HG02571 (cell line): ENCODE results near the gene EOMES.
"Not testable (repeated sequence)": the region's sequence is repeated elsewhere in the genome, so short reads cannot be mapped to it uniquely, and the experiment has no call there.

ENCODE experiments used
- ATAC-seq: cut with Tn5 transposase; IDR thresholded peaks from one replicate; pipeline ENCODE4 v1.9.1; 2021; ENCODE audit warnings: mild to moderate bottlenecking, moderate library complexity; ENCODE audit not compliant: unreplicated experiment

EOMES gene

GRCh38 chr3:27721717-27722564, at the start of gene EOMES:
EOMES (minus strand) TSS chr3:27722323; CDS start chr3:27722294, 29 bp downstream.
- ATAC-seq = peak; percentile 52

- ATAC-seq = not testable (repeated sequence)
Measured at GRCh38 chr3:27770384-27770783, 48.3 kb upstream of the EOMES start.

GRCh38 chr3:27767000-27767399, 44.9 kb upstream of the EOMES start:
- no peak for ATAC-seq

- no peak for ATAC-seq
Measured at GRCh38 chr3:27758083-27758482, 36.0 kb upstream of the EOMES start.

- ATAC-seq = no peak
Measured at GRCh38 chr3:27756877-27757276, 34.8 kb upstream of the EOMES start.

GRCh38 chr3:27752926-27753325, 30.8 kb upstream of the EOMES start:
- no peak for ATAC-seq

- ATAC-seq = no peak
Measured at GRCh38 chr3:27749643-27750042, 27.5 kb upstream of the EOMES start.

- ATAC-seq = no peak
Measured at GRCh38 chr3:27746838-27747237, 24.7 kb upstream of the EOMES start.

GRCh38 chr3:27740854-27741253, 18.7 kb upstream of the EOMES start:
- no peak for ATAC-seq

GRCh38 chr3:27737091-27737490, 15.0 kb upstream of the EOMES start:
- no peak for ATAC-seq

- ATAC-seq = no peak
Measured at GRCh38 chr3:27730774-27731659, 8.9 kb upstream of the EOMES start.

GRCh38 chr3:27729748-27730611, 7.9 kb upstream of the EOMES start:
- no peak for ATAC-seq

GRCh38 chr3:27729325-27729724, 7.2 kb upstream of the EOMES start:
- ATAC-seq = no peak

GRCh38 chr3:27728195-27729087, 6.3 kb upstream of the EOMES start:
- no peak for ATAC-seq

GRCh38 chr3:27726240-27726639, 4.1 kb upstream of the EOMES start:
- ATAC-seq = no peak

GRCh38 chr3:27724459-27725197, 2.5 kb upstream of the EOMES start:
- no peak for ATAC-seq

GRCh38 chr3:27723815-27724458, 1.8 kb upstream of the EOMES start:
- no peak for ATAC-seq

GRCh38 chr3:27723456-27723814, 1.3 kb upstream of the EOMES start:
- ATAC-seq = no peak

GRCh38 chr3:27723001-27723445, 900 bp upstream of the EOMES start:
- ATAC-seq = no peak
